HEK293T (cell line): Measurements from ENCODE around the gene DDX5.

Source experiments
- ARNT ChIP-seq: fragments of 450-650 bp; IDR thresholded peaks from 2 replicates; pipeline ENCODE4 v1.6.1; 2017; ENCODE audit warnings: mild to moderate bottlenecking
- FOXM1 ChIP-seq: fragments of 450-650 bp; IDR thresholded peaks from 2 replicates; pipeline ENCODE4 v1.6.1; 2017; ENCODE audit warnings: mild to moderate bottlenecking, borderline replicate concordance
- SP1 ChIP-seq: fragments of 450-650 bp; IDR thresholded peaks from 2 replicates; pipeline ENCODE4 v1.6.1; 2017

DNA sequence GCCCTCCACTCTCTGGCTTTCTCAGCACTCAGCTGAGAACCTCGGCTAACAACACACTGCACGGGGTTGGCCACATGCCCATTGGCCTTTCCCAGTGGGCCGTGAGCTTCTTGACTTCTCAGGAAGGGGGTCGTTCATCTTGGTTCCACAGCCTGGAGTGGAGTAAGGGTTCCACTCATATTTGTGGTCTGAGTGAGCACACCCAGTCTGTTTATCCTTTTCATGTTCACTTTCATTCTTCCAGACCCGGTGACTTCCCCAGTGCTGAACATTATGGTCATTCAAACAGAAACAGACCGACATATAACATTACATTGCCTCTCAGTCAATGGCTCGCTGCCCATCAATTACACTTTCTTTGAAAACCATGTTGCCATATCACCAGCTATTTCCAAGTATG is 48.9 kb downstream of the DDX5 start:
- no peak for TF ChIP-seq ARNT
- TF ChIP-seq FOXM1 = no peak
- no peak for TF ChIP-seq SP1
